GM21526 (cell line): Measurements from ENCODE around the gene NF1.
"Not testable (repeated sequence)": the region's sequence is repeated elsewhere in the genome, so short reads cannot be mapped to it uniquely, and the experiment has no call there.

Source experiments
- ATAC-seq: cut with Tn5 transposase; IDR thresholded peaks from one replicate; pipeline ENCODE4 v1.9.1; 2021; ENCODE audit warnings: moderate library complexity; ENCODE audit not compliant: unreplicated experiment, low FRiP score

NF1 gene

GRCh38 chr17:31128241-31128640, 33.5 kb downstream of the NF1 start:
- no peak for ATAC-seq

- ATAC-seq, result no peak
Measured at GRCh38 chr17:31130286-31131224, 35.8 kb downstream of the NF1 start.

GRCh38 chr17:31131299-31131698, 36.5 kb downstream of the NF1 start:
- no peak for ATAC-seq

GRCh38 chr17:31132977-31133376, 38.2 kb downstream of the NF1 start:
- ATAC-seq, result no peak

GRCh38 chr17:31134576-31134975, 39.8 kb downstream of the NF1 start:
- no peak for ATAC-seq

GRCh38 chr17:31136319-31136718, 41.5 kb downstream of the NF1 start:
- ATAC-seq, result no peak

DNA sequence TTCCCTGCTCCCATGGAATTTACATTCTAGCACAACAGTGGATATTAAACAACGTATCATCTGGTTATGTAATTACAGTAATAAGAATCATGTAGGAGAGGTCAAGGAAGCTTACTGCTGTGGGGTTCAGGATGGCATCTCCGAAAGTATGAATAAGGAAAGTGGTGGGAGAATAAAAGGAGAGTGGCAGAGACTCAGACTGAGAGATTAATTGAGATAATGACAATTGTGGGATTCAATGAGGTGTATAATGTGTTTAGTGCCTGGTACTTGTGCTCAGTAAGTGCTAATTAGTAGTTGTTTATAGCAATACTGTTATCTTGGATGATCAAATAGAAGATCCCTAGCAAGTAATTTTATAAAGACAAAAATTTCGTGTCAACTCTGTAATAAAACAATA, 45.3 kb downstream of the NF1 start:
- no peak for ATAC-seq

DNA sequence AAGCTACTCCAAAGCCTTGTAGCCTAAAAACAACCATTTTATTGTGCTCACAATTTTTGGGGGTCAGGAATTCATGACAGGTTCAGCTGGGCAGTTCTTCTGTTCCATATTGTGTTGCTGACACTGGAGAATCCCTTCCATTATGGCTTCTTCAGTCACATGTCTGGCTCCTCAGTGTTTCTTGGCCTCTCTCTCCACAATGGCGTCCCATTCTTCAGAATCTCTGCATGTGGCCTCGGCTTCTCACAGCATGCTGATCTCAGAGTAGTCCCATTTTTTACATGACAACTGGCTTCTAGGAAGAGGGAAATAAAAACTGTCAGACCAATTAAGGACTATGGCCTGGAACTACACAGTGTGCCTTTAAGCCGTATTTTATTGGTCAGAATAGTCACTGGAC, 49.7 kb downstream of the NF1 start:
- no peak for ATAC-seq

DNA sequence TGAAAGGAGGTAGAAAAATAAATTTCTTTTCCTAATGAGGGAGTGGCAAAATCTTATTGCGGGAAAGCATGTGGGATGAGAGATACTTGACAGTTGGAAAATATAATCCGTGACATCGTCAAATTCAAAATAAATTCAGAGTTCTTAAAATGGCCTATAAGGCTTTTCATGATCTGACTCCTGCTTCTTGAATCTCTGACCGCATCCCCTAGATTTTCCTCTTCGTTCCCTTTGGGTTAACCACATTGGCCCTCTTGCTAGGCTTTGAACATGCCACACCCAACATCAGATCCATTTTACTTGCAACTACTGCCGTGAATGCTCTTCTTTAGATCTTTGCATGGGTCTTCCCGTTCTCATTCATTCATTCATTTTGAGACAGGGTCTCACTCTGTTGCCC, 50.1 kb downstream of the NF1 start:
- no peak for ATAC-seq

- ATAC-seq, result no peak
Measured at GRCh38 chr17:31147507-31148202, 52.9 kb downstream of the NF1 start.

DNA sequence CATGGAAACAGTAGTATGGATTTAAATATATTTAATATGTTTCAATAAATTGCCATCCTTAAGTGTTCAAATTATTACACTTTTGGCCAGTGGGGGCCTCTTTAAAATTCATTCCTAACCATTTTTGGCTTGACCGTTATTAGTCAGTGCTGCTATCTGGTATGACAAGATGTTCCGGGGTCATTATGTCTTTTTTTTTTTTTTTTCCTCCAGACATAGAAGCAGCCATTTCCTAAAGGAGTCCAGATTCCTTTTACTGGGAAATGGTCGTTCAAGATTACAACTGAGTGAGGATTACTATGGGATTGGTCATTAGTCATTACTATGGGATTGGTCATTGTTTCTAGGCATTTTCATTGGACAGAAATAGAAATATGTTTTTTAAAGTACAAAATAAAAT, 53.4 kb downstream of the NF1 start:
- no peak for ATAC-seq

GRCh38 chr17:31152271-31152670, 57.5 kb downstream of the NF1 start:
- no peak for ATAC-seq

- ATAC-seq, result no peak
Measured at GRCh38 chr17:31155208-31155810, 60.5 kb downstream of the NF1 start.

- ATAC-seq, result no peak
Measured at GRCh38 chr17:31156326-31156725, 61.5 kb downstream of the NF1 start.

- not testable (repeated sequence) for ATAC-seq
Measured at GRCh38 chr17:31156864-31157263, 62.1 kb downstream of the NF1 start.

DNA sequence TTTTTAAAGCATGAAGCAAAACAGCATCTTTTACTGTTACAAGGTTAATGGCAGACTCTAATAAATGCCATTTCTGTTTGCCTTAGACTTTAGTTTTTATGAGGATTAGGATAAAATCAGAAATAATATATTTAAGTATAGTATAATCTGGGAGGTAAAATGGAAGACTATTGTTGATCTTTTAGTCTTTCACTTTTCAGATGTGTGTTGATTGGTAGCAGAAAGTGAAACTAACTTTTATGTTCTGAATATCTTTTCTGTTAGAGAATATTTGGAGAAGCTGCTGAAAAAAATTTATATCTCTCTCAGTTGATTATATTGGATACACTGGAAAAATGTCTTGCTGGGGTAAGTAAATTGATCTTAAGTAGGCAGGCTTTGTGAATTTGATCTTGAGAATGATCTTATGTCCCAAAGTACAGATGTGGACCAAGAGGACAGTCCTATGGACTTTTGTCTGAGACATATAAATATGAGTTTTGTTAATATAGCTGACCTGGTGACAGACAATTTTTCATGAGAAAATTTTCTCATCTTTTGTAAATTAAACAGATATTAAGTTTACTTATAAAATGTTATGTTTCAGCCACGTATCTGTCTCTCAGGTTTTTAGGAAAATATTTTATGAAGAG, 64.1 kb downstream of the NF1 start:
- ATAC-seq, result no peak

DNA sequence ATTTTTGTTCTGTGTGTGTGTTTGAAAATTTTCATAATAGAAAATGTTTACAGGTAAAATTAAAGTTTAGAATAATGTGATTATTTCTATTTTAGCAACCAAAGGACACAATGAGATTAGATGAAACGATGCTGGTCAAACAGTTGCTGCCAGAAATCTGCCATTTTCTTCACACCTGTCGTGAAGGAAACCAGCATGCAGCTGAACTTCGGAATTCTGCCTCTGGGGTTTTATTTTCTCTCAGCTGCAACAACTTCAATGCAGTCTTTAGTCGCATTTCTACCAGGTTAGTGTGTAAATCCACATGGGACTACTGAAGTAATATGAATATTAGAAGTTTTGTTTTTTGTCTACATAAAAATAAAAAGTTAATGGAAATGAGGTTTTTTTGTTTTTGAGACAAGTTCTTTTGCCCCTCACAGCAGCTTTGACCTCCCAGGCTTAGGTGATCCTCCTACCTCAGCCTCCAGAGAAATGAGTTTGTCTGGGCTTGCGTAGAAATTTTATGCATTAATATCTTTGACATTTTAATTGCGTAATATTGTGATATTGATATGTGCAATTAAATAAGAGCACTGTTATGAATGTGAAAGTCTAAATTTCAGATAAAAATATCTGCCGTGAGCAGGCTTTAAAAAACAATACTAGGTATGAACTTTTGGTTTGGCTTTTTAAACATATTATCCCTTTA, 68.5 kb downstream of the NF1 start:
- no peak for ATAC-seq

DNA sequence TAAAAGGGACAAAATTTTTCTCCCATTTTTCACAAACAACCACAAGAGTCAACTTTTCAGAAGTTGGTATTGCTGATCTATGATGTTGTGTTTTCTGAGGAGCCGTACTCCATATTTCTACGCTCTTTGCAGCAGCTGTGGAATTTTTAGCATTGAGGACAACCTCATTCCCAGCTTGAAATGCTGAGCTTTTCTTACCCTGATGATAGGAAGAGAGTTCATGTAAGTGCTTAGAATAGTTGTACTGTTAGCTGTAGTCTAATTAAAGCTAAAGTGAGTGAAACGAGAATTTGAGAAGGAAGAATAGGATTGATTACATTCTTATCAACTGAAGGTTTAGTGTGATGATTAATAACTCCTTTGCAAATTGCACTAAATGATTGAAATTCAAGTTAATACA, 72.3 kb downstream of the NF1 start:
- no peak for ATAC-seq

GRCh38 chr17:31171701-31172100, 76.9 kb downstream of the NF1 start:
- ATAC-seq, result no peak

DNA sequence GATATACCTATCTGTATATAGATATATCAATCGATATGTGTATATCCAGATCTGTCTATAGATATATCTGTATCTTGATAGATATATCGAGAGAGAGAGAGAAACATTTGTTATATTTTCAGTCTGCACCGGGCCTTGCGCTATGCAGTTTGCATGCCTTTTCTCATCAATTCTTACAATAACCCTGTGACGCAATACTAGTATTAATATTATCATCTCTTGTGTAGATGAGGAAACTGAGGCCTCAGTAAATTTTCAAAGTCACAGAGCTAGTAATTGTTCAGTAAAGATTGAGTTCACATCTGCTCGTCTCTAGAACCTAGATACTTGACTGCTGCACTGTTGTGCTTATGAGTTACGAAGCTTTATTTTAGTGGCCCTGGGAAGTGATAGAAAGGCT, 77.6 kb downstream of the NF1 start:
- ATAC-seq, result no peak
